GM19397 (cell line): ENCODE data around the gene SPOUT1.
"Not testable (repeated sequence)": the region's sequence is repeated elsewhere in the genome, so short reads cannot be mapped to it uniquely, and the experiment has no call there.

ENCODE experiments used
- ATAC-seq: cut with Tn5 transposase; IDR thresholded peaks from one replicate; pipeline ENCODE4 v1.9.1; 2021; ENCODE audit warnings: mild to moderate bottlenecking, moderate library complexity; ENCODE audit not compliant: unreplicated experiment

The SPOUT1 gene

GRCh38 chr9:128818099-128818838, 11.3 kb downstream of the SPOUT1 start, which contains the start of gene ENDOG:
Gene ENDOG (plus strand): TSS chr9:128818500. CDS start chr9:128818685, 185 bp downstream.
- peak; percentile 85 for ATAC-seq

- ATAC-seq: no peak
Observed at GRCh38 chr9:128810873-128811272, 18.7 kb downstream of the SPOUT1 start.

- no peak for ATAC-seq
Observed at GRCh38 chr9:128809831-128810230, 19.8 kb downstream of the SPOUT1 start.

GRCh38 chr9:128809036-128809599, 20.5 kb downstream of the SPOUT1 start:
- ATAC-seq: no peak

GRCh38 chr9:128808543-128808942, 21.1 kb downstream of the SPOUT1 start:
- no peak for ATAC-seq

GRCh38 chr9:128807827-128808226, 21.8 kb downstream of the SPOUT1 start:
- ATAC-seq: no peak

GRCh38 chr9:128805661-128806060, 23.9 kb downstream of the SPOUT1 start:
- no peak for ATAC-seq

- no peak for ATAC-seq
Observed at GRCh38 chr9:128802482-128802881, 27.1 kb downstream of the SPOUT1 start.

GRCh38 chr9:128800061-128800460, 29.5 kb downstream of the SPOUT1 start:
- no peak for ATAC-seq

GRCh38 chr9:128798896-128799295, 30.7 kb downstream of the SPOUT1 start:
- ATAC-seq: no peak

- not testable (repeated sequence) for ATAC-seq
Observed at GRCh38 chr9:128794961-128795360, 34.6 kb downstream of the SPOUT1 start.

GRCh38 chr9:128792978-128793686, 36.5 kb downstream of the SPOUT1 start:
- no peak for ATAC-seq

GRCh38 chr9:128792134-128792533, 37.5 kb downstream of the SPOUT1 start:
- ATAC-seq: no peak

GRCh38 chr9:128790536-128790935, 39.1 kb downstream of the SPOUT1 start:
- no peak for ATAC-seq

- no peak for ATAC-seq
Observed at GRCh38 chr9:128788445-128788844, 41.1 kb downstream of the SPOUT1 start.

GRCh38 chr9:128787659-128788058, 41.9 kb downstream of the SPOUT1 start:
- no peak for ATAC-seq

- peak; percentile 92 for ATAC-seq
Observed at GRCh38 chr9:128786681-128787601, 42.7 kb downstream of the SPOUT1 start, which contains the start of gene TBC1D13. Gene TBC1D13 (plus strand): TSS chr9:128787253. CDS start chr9:128787354, 101 bp downstream.

- no peak for ATAC-seq
Observed at GRCh38 chr9:128785427-128785826, 44.2 kb downstream of the SPOUT1 start.

GRCh38 chr9:128782669-128783068, 46.9 kb downstream of the SPOUT1 start:
- no peak for ATAC-seq

GRCh38 chr9:128781187-128782070, 48.2 kb downstream of the SPOUT1 start:
- no peak for ATAC-seq
